Astrocyte (in vitro differentiated cells and primary cell): ENCODE data around the gene SMYD4. TPM values are rescaled to one million over a fixed set of nuclear protein-coding genes. Genes with fewer than 3 reads are reported as not detected.

Source experiments
- DNase-seq: peaks from one replicate; pipeline ENCODE4 v3.0.0-alpha.2; 2010; ENCODE audit warnings: low read depth
- FAIRE-seq: peaks from 2 replicates; lab custom pipeline; 2011; peaks lifted over from hg19 to GRCh38; lab: Jason Lieb, UNC
- H2AFZ ChIP-seq: 2 replicates; pipeline ENCODE4 v1.6.0; 2012; ENCODE audit warnings: low read depth, low read length, inconsistent platforms
- H3K27ac ChIP-seq: 2 replicates; pipeline ENCODE4 v1.5.1; 2011; ENCODE audit warnings: low read depth, low read length, inconsistent platforms
- H3K27me3 ChIP-seq: 2 replicates; pipeline ENCODE4 v1.6.0; 2011; ENCODE audit warnings: low read length, inconsistent platforms; ENCODE audit not compliant: insufficient read depth
- H3K36me3 ChIP-seq: 2 replicates; pipeline ENCODE4 v1.5.1; 2011; ENCODE audit warnings: low read length, inconsistent platforms; ENCODE audit not compliant: insufficient read depth
- H3K4me1 ChIP-seq: 2 replicates; pipeline ENCODE4 v1.5.1; 2011; ENCODE audit warnings: low read length, inconsistent platforms; ENCODE audit not compliant: insufficient read depth
- H3K4me2 ChIP-seq: 2 replicates; pipeline ENCODE4 v1.6.0; 2012; ENCODE audit warnings: low read length, inconsistent platforms
- H3K4me3 ChIP-seq: 2 replicates; pipeline ENCODE4 v1.5.1; 2011; ENCODE audit warnings: low read depth, mild to moderate bottlenecking, low read length, inconsistent platforms; ENCODE audit not compliant: insufficient read depth
- H3K79me2 ChIP-seq: 2 replicates; pipeline ENCODE4 v1.6.0; 2012; ENCODE audit warnings: mild to moderate bottlenecking, low read length, inconsistent platforms; ENCODE audit not compliant: insufficient read depth
- H3K9ac ChIP-seq: 2 replicates; pipeline ENCODE4 v1.6.0; 2012; ENCODE audit warnings: mild to moderate bottlenecking, low read length, inconsistent platforms
- H3K9me3 ChIP-seq: 2 replicates; pipeline ENCODE4 v1.5.1; 2012; ENCODE audit warnings: low read depth, mild to moderate bottlenecking, low read length, inconsistent platforms; ENCODE audit not compliant: insufficient read depth
- H4K20me1 ChIP-seq: 2 replicates; pipeline ENCODE4 v1.6.0; 2012; ENCODE audit warnings: low read length, inconsistent platforms; ENCODE audit not compliant: insufficient read depth
- H3K27ac Mint-ChIP-seq: one replicate; pipeline ENCODE4 v1.8.0; 2021; ENCODE audit warnings: mild to moderate bottlenecking, mixed read lengths; ENCODE audit not compliant: unreplicated experiment
- H3K27me3 Mint-ChIP-seq: one replicate; pipeline ENCODE4 v1.8.0; 2021; ENCODE audit warnings: low read depth, mixed read lengths; ENCODE audit not compliant: unreplicated experiment
- H3K36me3 Mint-ChIP-seq: one replicate; pipeline ENCODE4 v1.8.0; 2021; ENCODE audit warnings: low read depth, mixed read lengths; ENCODE audit not compliant: unreplicated experiment
- H3K4me1 Mint-ChIP-seq: one replicate; pipeline ENCODE4 v1.8.0; 2021; ENCODE audit warnings: low read depth, mixed read lengths; ENCODE audit not compliant: unreplicated experiment
- H3K4me3 Mint-ChIP-seq: one replicate; pipeline ENCODE4 v1.8.0; 2021; ENCODE audit warnings: mild to moderate bottlenecking, moderate library complexity, mixed read lengths; ENCODE audit not compliant: unreplicated experiment
- H3K9me3 Mint-ChIP-seq: one replicate; pipeline ENCODE4 v1.8.0; 2021; ENCODE audit warnings: mild to moderate bottlenecking, mixed read lengths; ENCODE audit not compliant: unreplicated experiment
- EZH2 ChIP-seq: IDR thresholded peaks from 2 replicates; pipeline ENCODE4 v1.6.1; 2012; ENCODE audit warnings: mild to moderate bottlenecking, low read length, inconsistent platforms; ENCODE audit not compliant: insufficient read depth
- total RNA-seq: library from RNA; stranded (reverse); gene quantifications from 2 replicates; pipeline ENCODE4 v1.2.1, GENCODE V29; 2021
- TF ChIP-seq, protein P1 (sequence below): IDR thresholded peaks from 2 replicates; pipeline ENCODE4 v1.5.1; 2011; ENCODE audit warnings: low read depth, mild to moderate bottlenecking, inconsistent platforms, low read length, moderate library complexity; ENCODE audit not compliant: insufficient read depth

SMYD4 gene
- total RNA-seq, 1 donor from 2014 or later, result 10.7 TPM

DNA sequence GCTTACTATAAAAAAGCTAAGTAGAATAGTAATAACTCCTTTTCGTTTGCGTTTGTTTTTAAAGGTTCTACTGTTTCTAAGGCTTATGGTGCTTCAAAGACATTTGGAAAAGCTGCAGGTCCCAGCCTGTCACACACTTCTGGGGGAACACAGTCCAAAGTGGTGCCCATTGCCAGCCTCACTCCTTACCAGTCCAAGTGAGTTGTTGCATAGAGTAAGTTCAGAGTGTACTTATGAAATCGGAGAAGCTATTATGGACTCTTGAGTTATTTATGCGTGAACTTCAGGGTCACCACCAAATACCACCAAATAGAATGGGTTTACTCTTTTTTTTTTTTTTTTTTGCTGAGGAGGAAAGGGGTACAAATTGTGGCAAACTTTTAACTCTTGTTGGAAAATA lies 45.9 kb upstream of the SMYD4 start:
- DNase-seq (no peak), FAIRE-seq (no peak)
- H3K27me3 ChIP-seq, result no peaks in the 10 kb centered on the region
- H3K4me2 ChIP-seq, result no peak overlapping the region
- H2AFZ ChIP-seq, result no peak overlapping the region
- no peak overlapping the region for H3K9ac ChIP-seq
- no peak for TF ChIP-seq EZH2
- TF ChIP-seq, protein P1, sequence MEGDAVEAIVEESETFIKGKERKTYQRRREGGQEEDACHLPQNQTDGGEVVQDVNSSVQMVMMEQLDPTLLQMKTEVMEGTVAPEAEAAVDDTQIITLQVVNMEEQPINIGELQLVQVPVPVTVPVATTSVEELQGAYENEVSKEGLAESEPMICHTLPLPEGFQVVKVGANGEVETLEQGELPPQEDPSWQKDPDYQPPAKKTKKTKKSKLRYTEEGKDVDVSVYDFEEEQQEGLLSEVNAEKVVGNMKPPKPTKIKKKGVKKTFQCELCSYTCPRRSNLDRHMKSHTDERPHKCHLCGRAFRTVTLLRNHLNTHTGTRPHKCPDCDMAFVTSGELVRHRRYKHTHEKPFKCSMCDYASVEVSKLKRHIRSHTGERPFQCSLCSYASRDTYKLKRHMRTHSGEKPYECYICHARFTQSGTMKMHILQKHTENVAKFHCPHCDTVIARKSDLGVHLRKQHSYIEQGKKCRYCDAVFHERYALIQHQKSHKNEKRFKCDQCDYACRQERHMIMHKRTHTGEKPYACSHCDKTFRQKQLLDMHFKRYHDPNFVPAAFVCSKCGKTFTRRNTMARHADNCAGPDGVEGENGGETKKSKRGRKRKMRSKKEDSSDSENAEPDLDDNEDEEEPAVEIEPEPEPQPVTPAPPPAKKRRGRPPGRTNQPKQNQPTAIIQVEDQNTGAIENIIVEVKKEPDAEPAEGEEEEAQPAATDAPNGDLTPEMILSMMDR, result no peak
- no peaks in the 10 kb centered on the region for H4K20me1 ChIP-seq
- Mint-ChIP-seq H3K27ac (no peak overlapping the region), H3K4me1 (no peaks in the 10 kb centered on the region), H3K27me3 (no peaks in the 10 kb centered on the region), H3K9me3 (no peaks in the 10 kb centered on the region), H3K36me3 (peaks cover 22% of the 10 kb centered on the region), H3K4me3 (no peak overlapping the region)
- H3K27ac ChIP-seq, result no peak overlapping the region
- H3K9me3 ChIP-seq, result no peaks in the 10 kb centered on the region
- no peak overlapping the region for H3K4me3 ChIP-seq
- H3K36me3 ChIP-seq, result peaks cover 38% of the 10 kb centered on the region
- H3K4me1 ChIP-seq, result no peaks in the 10 kb centered on the region
- no peaks in the 10 kb centered on the region for H3K79me2 ChIP-seq

- no peak overlapping the region for H3K27ac Mint-ChIP-seq
- no peaks in the 10 kb centered on the region for H3K4me1 Mint-ChIP-seq
- DNase-seq (no peak), FAIRE-seq (no peak)
- Histone ChIP-seq H3K4me1 (no peaks in the 10 kb centered on the region), H3K79me2 (no peaks in the 10 kb centered on the region), H3K9me3 (no peaks in the 10 kb centered on the region), H3K27ac (no peak overlapping the region), H3K9ac (no peak overlapping the region), H3K27me3 (no peaks in the 10 kb centered on the region), H3K4me3 (no peak overlapping the region), H4K20me1 (no peaks in the 10 kb centered on the region), H3K36me3 (peaks cover 33% of the 10 kb centered on the region), H3K4me2 (no peak overlapping the region), H2AFZ (no peak overlapping the region)
- H3K27me3 Mint-ChIP-seq, result no peaks in the 10 kb centered on the region
- no peaks in the 10 kb centered on the region for H3K9me3 Mint-ChIP-seq
- no peak overlapping the region for H3K4me3 Mint-ChIP-seq
- peaks cover 13% of the 10 kb centered on the region for H3K36me3 Mint-ChIP-seq
- no peak for TF ChIP-seq EZH2
- TF ChIP-seq, protein P1, result no peak
These were observed 43.7 kb upstream of the SMYD4 start for GRCh38 chr17:1873418-1873817.

GRCh38 chr17:1872976-1873375 lies 43.3 kb upstream of the SMYD4 start:
- Histone ChIP-seq H3K79me2 (no peaks in the 10 kb centered on the region), H4K20me1 (no peaks in the 10 kb centered on the region), H2AFZ (no peak overlapping the region), H3K9ac (no peak overlapping the region), H3K4me2 (no peak overlapping the region), H3K4me1 (no peaks in the 10 kb centered on the region), H3K36me3 (peaks cover 31% of the 10 kb centered on the region), H3K4me3 (no peak overlapping the region), H3K27ac (no peak overlapping the region), H3K9me3 (no peaks in the 10 kb centered on the region), H3K27me3 (no peaks in the 10 kb centered on the region)
- Mint-ChIP-seq H3K9me3 (no peaks in the 10 kb centered on the region), H3K4me1 (no peaks in the 10 kb centered on the region), H3K36me3 (peaks cover 11% of the 10 kb centered on the region), H3K4me3 (no peak overlapping the region), H3K27ac (no peak overlapping the region), H3K27me3 (no peaks in the 10 kb centered on the region)
- no peak for TF ChIP-seq EZH2
- DNase-seq (no peak), FAIRE-seq (no peak)
